Smooth muscle cell (in vitro differentiated cells): ENCODE measurements around the gene CAB39. TPM values are rescaled to one million over a fixed set of nuclear protein-coding genes. Genes with fewer than 3 reads are reported as not detected.

Experiments used
- DNase-seq: peaks from one replicate; lab custom pipeline; 2025; ENCODE audit not compliant: unreplicated experiment; lab: John Stamatoyannopoulos, UW
- H2AFZ ChIP-seq: fragments of 200-600 bp; sonication (generic); 2 replicates; pipeline ENCODE4 v1.6.0; 2016; ENCODE audit warnings: antibody characterized with exemption, low read depth, mild to moderate bottlenecking
- H3F3A ChIP-seq: fragments of 200-600 bp; sonication (generic); 2 replicates; pipeline ENCODE4 v1.6.0; 2017; ENCODE audit warnings: antibody characterized with exemption, low read depth
- H3K27ac ChIP-seq: fragments of 200-600 bp; sonication (generic); 2 replicates; pipeline ENCODE4 v1.5.1; 2016; ENCODE audit warnings: low read depth, mild to moderate bottlenecking
- H3K27me3 ChIP-seq: fragments of 200-600 bp; sonication (generic); 2 replicates; pipeline ENCODE4 v1.6.1; 2016; ENCODE audit warnings: low read depth, mild to moderate bottlenecking
- H3K36me3 ChIP-seq: fragments of 200-600 bp; sonication (generic); 2 replicates; pipeline ENCODE4 v1.5.1; 2016; ENCODE audit warnings: low read depth
- H3K4me1 ChIP-seq: fragments of 200-600 bp; sonication (generic); 2 replicates; pipeline ENCODE4 v1.5.1; 2016; ENCODE audit warnings: low read depth
- H3K4me2 ChIP-seq: fragments of 200-600 bp; sonication (generic); 2 replicates; pipeline ENCODE4 v1.6.0; 2016; ENCODE audit warnings: mild to moderate bottlenecking
- H3K4me3 ChIP-seq: fragments of 200-600 bp; sonication (generic); 2 replicates; pipeline ENCODE4 v1.5.1; 2016; ENCODE audit warnings: mild to moderate bottlenecking
- H3K79me2 ChIP-seq: fragments of 200-600 bp; sonication (generic); 2 replicates; pipeline ENCODE4 v1.6.0; 2016; ENCODE audit warnings: low read depth, mild to moderate bottlenecking
- H3K9ac ChIP-seq: fragments of 200-600 bp; sonication (generic); 2 replicates; pipeline ENCODE4 v1.6.0; 2016; ENCODE audit warnings: low read depth
- H3K9me3 ChIP-seq: fragments of 200-600 bp; sonication (generic); replicated peaks from 2 replicates; pipeline ENCODE4 v1.5.1; 2016; ENCODE audit warnings: low read depth
- H4K20me1 ChIP-seq: fragments of 200-600 bp; sonication (generic); 2 replicates; pipeline ENCODE4 v1.6.0; 2016; ENCODE audit warnings: low read depth
- WGBS: methylation state at CpG from one replicate; pipeline ENCODE4 v1.1.7; 2016; ENCODE audit warnings: low lambda C conversion rate; 5-methylcytosine and 5-hydroxymethylcytosine counted together
- polyA plus RNA-seq: library from polyadenylated mRNA; unstranded; fragments of >200 nt; fragmentation: Nextera tagmentation; extraction: Ambion mirVana; gene quantifications from 2 replicates; pipeline ENCODE4 v1.2.1, GENCODE V29; 2016
- total RNA-seq: library from RNA; depleted of rRNA; stranded (reverse); fragments of >200 nt; gene quantifications from 2 replicates; pipeline ENCODE4 v1.2.3, GENCODE V29; 2014
- TF ChIP-seq, protein P1 (sequence below): fragments of 200-600 bp; sonication (generic); IDR thresholded peaks from 2 replicates; pipeline ENCODE4 v1.5.1; 2017; ENCODE audit warnings: borderline replicate concordance, mild to moderate bottlenecking, antibody characterized with exemption; ENCODE audit not compliant: insufficient read depth, poor library complexity, severe bottlenecking

Gene CAB39
- total and polyA plus RNA-seq, 2 experiments from 2014 or later = 21.7 to 62.4 TPM

- Histone ChIP-seq H3K4me2 (no peak overlapping the region), H3K4me3 (no peak overlapping the region), H3K9me3 (no peaks in the 10 kb centered on the region), H3K79me2 (no peaks in the 10 kb centered on the region), H3F3A (no peaks in the 10 kb centered on the region), H3K27ac (no peak overlapping the region), H3K36me3 (no peaks in the 10 kb centered on the region), H3K27me3 (no peaks in the 10 kb centered on the region), H3K9ac (no peak overlapping the region), H3K4me1 (peaks cover 15% of the 10 kb centered on the region), H4K20me1 (no peaks in the 10 kb centered on the region), H2AFZ (no peak overlapping the region)
- no peak for DNase-seq
- TF ChIP-seq, protein P1, sequence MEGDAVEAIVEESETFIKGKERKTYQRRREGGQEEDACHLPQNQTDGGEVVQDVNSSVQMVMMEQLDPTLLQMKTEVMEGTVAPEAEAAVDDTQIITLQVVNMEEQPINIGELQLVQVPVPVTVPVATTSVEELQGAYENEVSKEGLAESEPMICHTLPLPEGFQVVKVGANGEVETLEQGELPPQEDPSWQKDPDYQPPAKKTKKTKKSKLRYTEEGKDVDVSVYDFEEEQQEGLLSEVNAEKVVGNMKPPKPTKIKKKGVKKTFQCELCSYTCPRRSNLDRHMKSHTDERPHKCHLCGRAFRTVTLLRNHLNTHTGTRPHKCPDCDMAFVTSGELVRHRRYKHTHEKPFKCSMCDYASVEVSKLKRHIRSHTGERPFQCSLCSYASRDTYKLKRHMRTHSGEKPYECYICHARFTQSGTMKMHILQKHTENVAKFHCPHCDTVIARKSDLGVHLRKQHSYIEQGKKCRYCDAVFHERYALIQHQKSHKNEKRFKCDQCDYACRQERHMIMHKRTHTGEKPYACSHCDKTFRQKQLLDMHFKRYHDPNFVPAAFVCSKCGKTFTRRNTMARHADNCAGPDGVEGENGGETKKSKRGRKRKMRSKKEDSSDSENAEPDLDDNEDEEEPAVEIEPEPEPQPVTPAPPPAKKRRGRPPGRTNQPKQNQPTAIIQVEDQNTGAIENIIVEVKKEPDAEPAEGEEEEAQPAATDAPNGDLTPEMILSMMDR = no peak
- 89% methylated on average over 8 of the region's 8 CpGs for whole genome bisulfite sequencing
Measured at GRCh38 chr2:230666446-230666845, 46.2 kb upstream of the CAB39 start.

- H3K4me2 ChIP-seq = peak overlapping the region; percentile 40
- no peak overlapping the region for H3K4me3 ChIP-seq
- H3K9me3 ChIP-seq = no peaks in the 10 kb centered on the region
- no peaks in the 10 kb centered on the region for H3K27me3 ChIP-seq
- H3K36me3 ChIP-seq = no peaks in the 10 kb centered on the region
- no peak for DNase-seq
- peak overlapping the region; percentile 47 for H2AFZ ChIP-seq
- no peak overlapping the region for H3K9ac ChIP-seq
- peaks cover 15% of the 10 kb centered on the region for H3K4me1 ChIP-seq
- WGBS = 40% methylated on average over 9 of the region's 9 CpGs
- no peaks in the 10 kb centered on the region for H3F3A ChIP-seq
- H4K20me1 ChIP-seq = no peaks in the 10 kb centered on the region
- TF ChIP-seq, protein P1 = no peak
- no peaks in the 10 kb centered on the region for H3K79me2 ChIP-seq
- H3K27ac ChIP-seq = no peak overlapping the region
Measured at GRCh38 chr2:230666885-230667712, 45.5 kb upstream of the CAB39 start.

DNA sequence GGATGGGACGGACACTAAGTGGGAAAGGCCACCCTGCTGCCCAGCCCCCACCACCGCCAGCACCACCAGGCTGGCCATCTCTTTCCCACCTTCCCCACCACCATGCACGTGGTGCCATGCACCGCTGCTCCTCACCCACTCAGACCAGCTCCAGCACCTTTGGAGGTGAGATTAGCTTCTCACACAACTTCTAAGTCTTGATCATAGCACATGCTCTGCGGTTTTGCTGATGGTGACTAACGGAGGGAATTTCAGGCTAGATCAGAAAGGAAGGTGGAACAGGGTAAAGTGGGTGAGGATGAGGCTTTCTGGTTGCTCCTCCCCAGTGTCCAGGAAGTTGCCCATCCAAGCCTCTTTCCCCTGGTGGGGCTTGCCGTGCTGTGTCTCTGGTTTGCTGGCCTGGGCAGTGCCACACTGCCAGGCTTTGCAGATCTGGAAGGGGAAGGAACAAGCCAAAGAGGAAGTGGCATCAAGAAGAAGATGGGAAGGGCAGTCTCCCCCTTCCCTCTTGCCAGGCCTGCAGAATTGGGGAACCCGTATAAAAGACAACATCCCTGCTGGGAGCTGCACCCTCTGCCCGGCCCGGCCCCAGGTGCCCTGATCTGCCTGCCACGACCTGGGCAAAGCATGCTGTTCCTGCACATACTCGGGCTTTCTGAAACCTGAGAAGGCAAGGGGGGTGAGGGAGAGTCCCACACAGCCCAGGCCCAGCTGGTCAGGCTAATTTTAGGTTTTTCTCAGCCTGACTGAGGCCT is 44.3 kb upstream of the CAB39 start:
- TF ChIP-seq, protein P1 = no peak
- Histone ChIP-seq H4K20me1 (no peaks in the 10 kb centered on the region), H3K9ac (no peak overlapping the region), H3K9me3 (no peaks in the 10 kb centered on the region), H3K79me2 (no peaks in the 10 kb centered on the region), H3K4me2 (no peak overlapping the region), H3K36me3 (no peaks in the 10 kb centered on the region), H3K27ac (no peak overlapping the region), H3K4me1 (peaks cover 15% of the 10 kb centered on the region), H3F3A (no peaks in the 10 kb centered on the region), H3K27me3 (no peaks in the 10 kb centered on the region), H3K4me3 (no peak overlapping the region), H2AFZ (no peak overlapping the region)
- no peak for DNase-seq
- 78% methylated on average over 12 of the region's 12 CpGs for WGBS
